T47D (cell line): Measurements from ENCODE around the gene AMPD3.
"Not testable (repeated sequence)": the region's sequence is repeated elsewhere in the genome, so short reads cannot be mapped to it uniquely, and the experiment has no call there.

ENCODE experiments used
- DNase-seq, 2 experiments: peaks; one replicate each; pipeline versions ENCODE4 v3.0.0 to v3.0.0-alpha.2; 2011 to 2012; ENCODE audit warnings: low read depth in 1 of 2, low spot score in 1 of 2
- JUND ChIP-seq: IDR thresholded peaks from 2 replicates; pipeline ENCODE4 v1.6.1; 2012; ENCODE audit warnings: low read depth
- in situ Hi-C: cut with HindIII; loops from 2 replicates; pipeline ENCODE4 v1.10.0; 2016; ENCODE audit warnings: low sequenced_read_pairs, low pct_unique_long_range_greater_than_20kb

AMPD3 gene

DNA sequence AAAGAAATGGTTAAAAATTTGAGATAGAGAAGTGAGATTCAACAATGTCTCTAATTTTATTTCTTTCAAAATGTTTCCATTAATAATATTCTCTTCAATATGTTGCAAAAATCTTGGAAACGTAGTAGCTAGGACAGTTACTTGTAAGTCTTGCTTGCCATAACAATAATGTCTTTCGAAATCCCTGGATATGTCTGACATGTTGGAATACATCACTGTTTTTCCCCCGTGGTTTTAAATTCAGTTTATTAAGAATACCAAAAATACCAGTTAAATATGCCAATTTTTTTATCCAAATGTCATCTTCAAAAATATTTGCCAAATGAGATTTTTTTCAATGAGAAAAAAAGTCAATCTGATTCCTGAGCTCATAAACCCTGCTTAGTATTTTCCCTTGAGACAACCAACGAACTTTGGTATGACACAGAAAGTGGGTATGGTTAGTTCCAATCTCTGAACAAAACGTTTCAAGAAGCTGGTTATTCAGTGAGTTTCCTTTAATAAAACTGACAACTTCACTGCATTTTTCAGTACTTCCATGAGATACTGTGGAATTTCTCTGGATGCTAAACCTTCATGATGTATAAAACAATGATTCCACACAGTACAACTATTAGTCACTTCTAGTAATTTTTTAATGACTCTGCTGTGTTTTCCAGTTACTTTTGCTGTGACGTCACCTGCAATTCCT is 36.7 kb upstream of the AMPD3 start:
- no peak for TF ChIP-seq JUND
- no peak for DNase-seq
- in situ Hi-C loops: no loop called here

DNA sequence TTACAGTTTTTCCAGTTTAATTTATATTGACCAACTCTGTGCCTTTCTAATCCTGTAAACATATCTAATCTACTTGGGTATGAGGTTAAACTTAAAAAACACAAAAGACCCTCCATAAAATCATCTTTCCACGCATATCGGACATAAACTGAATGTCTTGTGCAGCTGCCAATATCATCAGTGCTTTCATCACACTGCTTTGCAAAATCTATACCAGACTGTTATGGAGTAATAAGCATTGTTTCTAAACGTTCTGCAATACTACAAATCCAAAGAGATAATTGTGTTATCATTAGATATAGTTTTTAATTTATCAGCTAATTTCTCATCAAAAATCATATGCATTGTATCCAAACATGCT is 36.1 kb upstream of the AMPD3 start:
- DNase-seq: no peak
- TF ChIP-seq JUND: no peak
- in situ Hi-C loops: no loop called here

DNA sequence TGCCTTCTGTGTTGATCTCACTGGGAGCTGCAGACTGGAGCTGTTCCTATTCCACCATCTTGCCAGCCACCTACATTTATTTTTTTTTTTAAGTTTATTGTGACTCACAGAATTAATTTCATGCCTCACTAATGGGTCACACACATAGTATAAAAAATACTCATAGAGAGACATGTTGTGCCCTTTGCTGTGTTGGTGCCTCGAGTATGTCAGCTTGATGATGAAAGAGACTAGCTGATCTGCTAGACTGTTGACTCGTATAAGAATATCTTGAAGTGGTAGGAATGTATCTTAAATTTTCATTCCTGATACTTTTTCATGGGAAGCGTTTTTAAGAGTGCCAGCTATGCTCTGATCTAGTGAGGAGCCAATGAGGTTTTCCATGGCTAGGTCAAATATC is 28.6 kb upstream of the AMPD3 start:
- DNase-seq: no peak
- TF ChIP-seq JUND: no peak
- in situ Hi-C loops: no loop called here

DNA sequence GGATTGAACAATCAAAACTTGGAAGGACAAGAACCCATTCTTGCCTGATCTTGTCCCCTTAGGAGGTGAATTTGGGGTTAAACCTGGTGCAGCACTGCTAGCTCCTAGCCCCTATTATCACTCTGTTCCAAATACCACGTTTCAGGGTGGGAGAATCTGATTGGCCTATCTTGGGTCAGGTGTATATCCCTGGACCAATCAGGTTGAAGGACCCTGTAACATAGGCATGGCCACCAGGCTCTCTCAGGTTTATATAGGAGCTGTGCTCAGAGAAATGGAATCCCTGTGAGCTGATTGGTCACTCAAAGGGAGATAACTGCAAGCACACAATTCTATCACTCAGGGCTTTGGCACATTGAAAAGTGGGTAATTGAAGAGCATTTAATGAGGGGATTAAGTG is 26.6 kb upstream of the AMPD3 start:
- in situ Hi-C loops: no loop called here
- no peak for TF ChIP-seq JUND
- DNase-seq: no peak

DNA sequence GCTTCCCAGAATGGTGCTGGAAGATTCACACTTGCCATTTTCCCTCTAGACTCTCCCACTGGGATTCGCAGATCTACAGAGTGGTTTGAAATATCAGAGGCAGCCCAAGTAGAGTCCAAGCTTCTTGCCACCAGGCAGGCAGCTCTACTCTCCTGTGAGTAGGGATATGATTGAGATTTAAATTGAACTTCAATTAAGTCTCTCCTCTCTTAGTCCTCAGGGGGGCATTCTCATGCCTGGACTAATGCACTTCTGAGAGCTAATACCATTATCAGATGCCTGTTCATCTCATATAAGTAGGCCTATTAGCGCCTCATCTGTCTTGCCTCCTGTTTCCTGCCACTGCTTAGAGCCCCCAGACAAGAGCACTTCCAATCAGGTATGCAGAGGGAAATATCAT is 25.5 kb upstream of the AMPD3 start:
- no peak for DNase-seq
- in situ Hi-C loops: no loop called here
- TF ChIP-seq JUND: no peak

DNA sequence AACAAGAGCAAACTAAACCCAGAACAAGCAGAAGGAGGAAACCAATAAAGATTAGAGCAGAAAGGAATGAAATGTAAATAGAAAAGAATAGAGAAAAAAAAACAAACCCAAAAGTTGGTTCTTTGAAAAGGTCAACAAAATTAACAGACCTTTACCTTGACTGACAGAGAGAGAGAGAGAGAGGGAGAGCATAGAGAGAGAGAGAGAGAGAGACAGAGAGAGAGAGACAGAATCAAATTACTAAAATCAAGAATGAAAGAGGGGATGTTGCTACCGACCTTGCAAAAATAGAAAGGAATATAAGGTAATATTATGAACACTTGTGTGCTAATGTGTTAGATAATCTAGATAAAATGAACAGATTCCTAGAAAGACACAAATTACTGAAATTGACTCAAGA is 22.6 kb upstream of the AMPD3 start:
- in situ Hi-C loops: no loop called here

DNA sequence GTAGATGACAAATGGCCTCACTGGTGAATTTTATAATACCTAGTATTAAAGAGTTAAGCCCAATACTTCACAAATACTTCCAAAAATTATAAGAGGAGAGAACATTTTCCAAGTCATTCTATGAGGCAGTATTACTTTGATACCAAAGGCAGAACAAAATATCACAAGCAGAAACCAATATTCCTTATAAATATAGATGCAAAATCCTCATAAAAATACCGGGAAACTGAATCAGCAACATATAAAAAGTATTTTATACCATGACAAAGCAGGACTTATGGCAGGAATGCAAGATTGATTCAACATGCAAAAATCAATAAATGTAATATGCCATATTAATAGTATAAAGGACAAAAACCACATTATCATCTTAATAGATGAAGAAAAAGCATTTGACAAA is 22.1 kb upstream of the AMPD3 start:
- TF ChIP-seq JUND: no peak
- in situ Hi-C loops: no loop called here
- DNase-seq: no peak

More for the DNA sequence above, 22.6 kb upstream of the AMPD3 start:
- no peak for TF ChIP-seq JUND
- DNase-seq: no peak

DNA sequence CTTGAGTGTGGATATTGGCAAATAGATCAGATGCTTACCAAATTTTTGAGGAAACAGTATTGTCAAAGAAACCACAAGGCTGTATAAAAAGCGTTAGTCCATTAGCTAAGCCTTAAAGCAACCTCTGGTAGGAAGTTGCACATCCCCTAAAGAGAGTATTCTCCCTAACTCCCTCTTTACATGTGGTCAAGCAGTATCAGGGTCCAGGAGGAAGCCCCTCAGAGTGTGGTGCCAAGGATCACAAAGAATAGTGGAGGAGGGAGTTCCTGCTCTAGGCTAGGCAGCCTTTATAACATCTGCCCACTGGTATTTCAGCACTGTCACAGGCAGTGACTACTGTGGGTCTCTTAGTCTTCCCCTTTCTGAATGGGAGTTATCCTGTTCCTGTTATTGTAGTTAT is 18.8 kb upstream of the AMPD3 start:
- in situ Hi-C loops: no loop called here
- no peak for TF ChIP-seq JUND
- no peak for DNase-seq

DNA sequence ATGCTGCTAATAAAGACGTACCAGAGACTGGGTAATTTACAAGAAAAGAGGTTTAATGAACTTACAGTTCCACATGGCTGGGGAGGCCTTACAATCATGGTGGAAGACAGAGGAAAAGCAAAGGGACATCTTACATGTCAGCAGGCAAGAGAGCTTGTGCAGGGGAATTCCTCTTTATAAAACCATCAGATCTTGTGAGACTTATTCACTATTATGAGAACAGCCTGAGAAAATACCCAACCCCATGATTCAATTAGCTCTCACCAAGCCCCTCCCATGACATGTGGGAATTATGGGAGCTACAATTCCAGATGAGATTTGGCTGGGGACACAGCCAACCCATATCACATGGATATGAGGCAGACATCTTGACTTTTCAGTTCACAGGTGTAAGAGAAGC is 18.4 kb upstream of the AMPD3 start:
- in situ Hi-C loops, DNase-seq: not testable (repeated sequence)

DNA sequence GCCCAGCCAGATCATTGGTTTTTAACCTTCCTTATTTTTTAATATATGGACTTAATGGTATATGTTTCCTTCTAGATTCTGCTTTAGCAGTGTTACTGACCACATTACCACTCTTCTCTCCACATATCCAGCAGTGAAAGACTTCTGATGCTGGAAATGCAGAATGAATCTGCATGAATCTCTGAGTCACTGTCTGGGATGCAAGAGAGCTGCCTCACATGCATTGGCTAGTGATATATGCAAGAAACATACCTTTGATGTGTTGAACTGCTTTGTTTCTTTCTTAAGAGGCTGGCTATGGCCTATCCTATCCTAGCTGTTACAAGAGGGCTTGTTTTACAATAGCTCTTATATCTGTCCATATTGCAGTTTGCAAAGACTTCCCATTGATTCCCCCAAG is 16.6 kb upstream of the AMPD3 start:
- TF ChIP-seq JUND: no peak
- in situ Hi-C loops: no loop called here
- DNase-seq: no peak

DNA sequence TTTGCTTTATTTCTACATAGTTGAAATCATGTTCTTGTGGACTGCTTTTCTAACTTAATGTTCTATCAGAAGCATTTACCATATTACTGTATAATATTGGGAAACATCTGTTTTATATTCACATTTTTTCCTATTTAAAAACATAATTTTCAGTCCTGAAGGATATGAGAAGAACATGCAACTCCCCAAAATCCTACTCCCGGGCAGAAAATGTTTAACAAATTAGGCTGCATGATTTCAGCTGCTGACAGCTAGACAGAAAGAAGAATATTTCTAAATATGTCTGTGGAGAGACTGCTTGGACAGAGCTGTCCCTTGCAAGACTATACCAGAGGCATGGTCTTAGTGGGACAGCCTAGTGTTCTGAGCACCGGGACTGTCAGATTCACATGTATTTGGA is 15.7 kb upstream of the AMPD3 start:
- no peak for DNase-seq
- in situ Hi-C loops: no loop called here
- no peak for TF ChIP-seq JUND

DNA sequence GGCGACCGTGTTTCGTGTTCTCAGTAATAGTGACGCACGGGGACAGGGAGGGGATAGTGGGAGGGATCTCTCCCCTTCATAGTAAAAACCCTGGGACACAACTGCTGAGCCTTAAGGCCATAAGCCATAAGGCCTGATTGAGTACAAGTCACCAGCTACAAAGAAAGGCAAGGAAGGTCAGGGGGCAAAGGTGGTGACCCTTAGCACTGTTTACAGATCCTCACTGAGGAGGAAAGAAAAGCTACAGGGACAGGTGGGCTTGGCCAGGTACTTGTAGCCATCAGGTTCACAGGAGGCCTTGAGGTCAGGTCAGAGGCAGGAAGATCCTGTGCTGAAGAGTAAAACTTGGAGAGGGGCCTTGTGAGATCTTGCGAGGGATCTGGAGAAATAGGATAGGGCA is 15.1 kb upstream of the AMPD3 start:
- no peak for DNase-seq
- no peak for TF ChIP-seq JUND
- in situ Hi-C loops: no loop called here

DNA sequence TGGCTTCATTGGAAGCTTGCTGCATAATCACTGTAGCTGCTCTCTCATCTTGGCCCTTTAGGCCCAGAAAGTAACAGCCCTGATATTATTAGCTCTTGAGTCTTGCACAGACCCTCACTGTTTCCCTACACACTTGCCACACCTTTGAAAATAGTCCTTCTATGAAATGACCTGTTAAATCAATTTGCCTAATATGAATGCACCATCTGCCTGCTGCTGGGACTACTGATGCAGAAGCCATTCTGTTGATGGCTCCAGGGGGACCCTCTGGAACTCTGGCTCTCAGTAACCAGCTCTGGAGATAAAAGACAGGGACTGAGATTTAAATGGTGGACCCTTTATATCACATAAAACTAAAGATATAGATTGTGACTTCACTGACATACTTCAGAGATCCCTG is 14.7 kb upstream of the AMPD3 start:
- no peak for DNase-seq
- in situ Hi-C loops: no loop called here
- TF ChIP-seq JUND: no peak

DNA sequence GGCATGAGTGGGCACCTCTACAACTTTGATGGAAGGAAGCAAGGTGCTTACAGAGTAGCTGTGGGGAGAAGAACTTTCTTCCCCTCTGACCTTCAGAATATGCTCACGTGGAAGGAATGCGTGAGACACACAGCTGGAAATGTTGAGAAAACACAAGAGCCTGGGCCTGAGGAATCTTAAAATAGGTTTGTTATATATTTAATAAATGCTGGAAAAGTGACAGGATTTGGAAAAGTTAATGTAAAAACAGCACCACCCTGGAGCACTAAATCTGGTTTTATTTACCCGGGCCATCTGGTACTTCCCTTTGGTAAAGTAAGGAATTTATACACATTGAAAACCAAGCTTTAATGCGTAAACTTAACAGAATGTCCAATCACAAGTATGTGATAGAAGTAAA is 14.0 kb upstream of the AMPD3 start:
- in situ Hi-C loops: no loop called here
- DNase-seq: no peak
- TF ChIP-seq JUND: no peak
